T-helper 2 cell treated with Interferon-gamma antibody and Interleukin-4, amounts not matched to agents 5 μg/mL and 100 μg/mL, for 36 hours (primary cell): ENCODE data around the gene PTPRZ1.
A peak's percentile ranks its signal among the peaks of the same experiment; 100 is the strongest.

Experiments
- DNase-seq: peaks from one replicate; pipeline ENCODE4 v3.0.0; 2021; ENCODE audit warnings: low spot score
- H3K27ac Mint-ChIP-seq: one replicate; pipeline ENCODE4 v1.8.0; 2021; ENCODE audit warnings: mild to moderate bottlenecking, mixed read lengths
- H3K27me3 Mint-ChIP-seq: one replicate; pipeline ENCODE4 v1.8.0; 2021; ENCODE audit warnings: low read depth, mixed read lengths
- H3K36me3 Mint-ChIP-seq: one replicate; pipeline ENCODE4 v1.8.0; 2021; ENCODE audit warnings: low read depth, mixed read lengths
- H3K4me1 Mint-ChIP-seq: one replicate; pipeline ENCODE4 v1.8.0; 2021; ENCODE audit warnings: low read depth, mixed read lengths
- H3K4me3 Mint-ChIP-seq: one replicate; pipeline ENCODE4 v1.8.0; 2022; ENCODE audit warnings: mild to moderate bottlenecking, moderate library complexity, mixed read lengths
- H3K9me3 Mint-ChIP-seq: one replicate; pipeline ENCODE4 v1.8.0; 2021; ENCODE audit warnings: mixed read lengths

Gene PTPRZ1

GRCh38 chr7:121953601-121954000 is 80.6 kb downstream of the PTPRZ1 start:
- DNase-seq: no peak
- Mint-ChIP-seq H3K27ac (no peak overlapping the region), H3K4me1 (no peaks in the 10 kb centered on the region), H3K9me3 (no peaks in the 10 kb centered on the region), H3K27me3 (no peaks in the 10 kb centered on the region), H3K4me3 (no peak overlapping the region), H3K36me3 (no peaks in the 10 kb centered on the region)

GRCh38 chr7:121954803-121955202 is 81.8 kb downstream of the PTPRZ1 start:
- H3K9me3 Mint-ChIP-seq: no peaks in the 10 kb centered on the region
- no peak overlapping the region for H3K4me3 Mint-ChIP-seq
- H3K4me1 Mint-ChIP-seq: no peaks in the 10 kb centered on the region
- DNase-seq: no peak
- H3K27ac Mint-ChIP-seq: no peak overlapping the region
- no peaks in the 10 kb centered on the region for H3K27me3 Mint-ChIP-seq
- H3K36me3 Mint-ChIP-seq: no peaks in the 10 kb centered on the region

- Mint-ChIP-seq H3K36me3 (no peaks in the 10 kb centered on the region), H3K27ac (no peak overlapping the region), H3K9me3 (no peaks in the 10 kb centered on the region), H3K4me1 (no peaks in the 10 kb centered on the region), H3K27me3 (no peaks in the 10 kb centered on the region), H3K4me3 (no peak overlapping the region)
- no peak for DNase-seq
These were observed 84.7 kb downstream of the PTPRZ1 start for GRCh38 chr7:121957626-121958025.

GRCh38 chr7:121960678-121961077 is 87.7 kb downstream of the PTPRZ1 start:
- no peaks in the 10 kb centered on the region for H3K9me3 Mint-ChIP-seq

GRCh38 chr7:121961089-121961867 is 88.3 kb downstream of the PTPRZ1 start:
- Mint-ChIP-seq H3K4me3 (no peak overlapping the region), H3K4me1 (no peaks in the 10 kb centered on the region), H3K27ac (no peak overlapping the region), H3K9me3 (no peaks in the 10 kb centered on the region), H3K36me3 (no peaks in the 10 kb centered on the region), H3K27me3 (no peaks in the 10 kb centered on the region)
- DNase-seq: no peak

More at GRCh38 chr7:121960678-121961077, 87.7 kb downstream of the PTPRZ1 start:
- no peak overlapping the region for H3K4me3 Mint-ChIP-seq
- no peaks in the 10 kb centered on the region for H3K4me1 Mint-ChIP-seq
- no peaks in the 10 kb centered on the region for H3K27me3 Mint-ChIP-seq
- no peaks in the 10 kb centered on the region for H3K36me3 Mint-ChIP-seq
- DNase-seq: no peak
- no peak overlapping the region for H3K27ac Mint-ChIP-seq

GRCh38 chr7:121966276-121966934 is 93.4 kb downstream of the PTPRZ1 start:
- Mint-ChIP-seq H3K9me3 (no peaks in the 10 kb centered on the region), H3K36me3 (no peaks in the 10 kb centered on the region), H3K27ac (no peak overlapping the region), H3K27me3 (no peaks in the 10 kb centered on the region), H3K4me3 (no peak overlapping the region), H3K4me1 (no peaks in the 10 kb centered on the region)
- DNase-seq: no peak

- H3K36me3 Mint-ChIP-seq: no peaks in the 10 kb centered on the region
- no peaks in the 10 kb centered on the region for H3K27me3 Mint-ChIP-seq
These were observed 94.0 kb downstream of the PTPRZ1 start for GRCh38 chr7:121966935-121967332.

GRCh38 chr7:121985476-121986030 is 112.6 kb downstream of the PTPRZ1 start:
- Mint-ChIP-seq H3K4me3 (no peak overlapping the region), H3K9me3 (no peaks in the 10 kb centered on the region), H3K27ac (no peak overlapping the region), H3K36me3 (no peaks in the 10 kb centered on the region), H3K4me1 (no peaks in the 10 kb centered on the region), H3K27me3 (no peaks in the 10 kb centered on the region)
- DNase-seq: no peak

More at GRCh38 chr7:121966935-121967332, 94.0 kb downstream of the PTPRZ1 start:
- DNase-seq: no peak
- Mint-ChIP-seq H3K9me3 (no peaks in the 10 kb centered on the region), H3K4me1 (no peaks in the 10 kb centered on the region), H3K4me3 (no peak overlapping the region), H3K27ac (no peak overlapping the region)

GRCh38 chr7:121992068-121992467 is 119.1 kb downstream of the PTPRZ1 start:
- no peak overlapping the region for H3K4me3 Mint-ChIP-seq
- DNase-seq: no peak
- no peaks in the 10 kb centered on the region for H3K27me3 Mint-ChIP-seq
- no peaks in the 10 kb centered on the region for H3K4me1 Mint-ChIP-seq
- H3K9me3 Mint-ChIP-seq: no peaks in the 10 kb centered on the region
- H3K27ac Mint-ChIP-seq: no peak overlapping the region
- H3K36me3 Mint-ChIP-seq: no peaks in the 10 kb centered on the region

GRCh38 chr7:121994625-121995410 is 121.9 kb downstream of the PTPRZ1 start:
- DNase-seq: peak; percentile 14
- no peaks in the 10 kb centered on the region for H3K4me1 Mint-ChIP-seq
- no peak overlapping the region for H3K27ac Mint-ChIP-seq
- H3K9me3 Mint-ChIP-seq: no peaks in the 10 kb centered on the region
- H3K36me3 Mint-ChIP-seq: no peaks in the 10 kb centered on the region
- no peak overlapping the region for H3K4me3 Mint-ChIP-seq
- no peaks in the 10 kb centered on the region for H3K27me3 Mint-ChIP-seq

- H3K27me3 Mint-ChIP-seq: no peaks in the 10 kb centered on the region
- no peak overlapping the region for H3K27ac Mint-ChIP-seq
- H3K4me1 Mint-ChIP-seq: no peaks in the 10 kb centered on the region
- H3K4me3 Mint-ChIP-seq: no peak overlapping the region
- H3K9me3 Mint-ChIP-seq: no peaks in the 10 kb centered on the region
- no peak for DNase-seq
- no peaks in the 10 kb centered on the region for H3K36me3 Mint-ChIP-seq
These were observed 133.7 kb downstream of the PTPRZ1 start for GRCh38 chr7:122006687-122007086.

- no peak overlapping the region for H3K4me3 Mint-ChIP-seq
These were observed 137.2 kb downstream of the PTPRZ1 start for GRCh38 chr7:122010116-122010515.

GRCh38 chr7:122013065-122013464 is 140.1 kb downstream of the PTPRZ1 start:
- H3K27ac Mint-ChIP-seq: no peak overlapping the region
- H3K4me1 Mint-ChIP-seq: no peaks in the 10 kb centered on the region
- no peaks in the 10 kb centered on the region for H3K9me3 Mint-ChIP-seq
- H3K27me3 Mint-ChIP-seq: no peaks in the 10 kb centered on the region
- H3K4me3 Mint-ChIP-seq: no peak overlapping the region
- no peaks in the 10 kb centered on the region for H3K36me3 Mint-ChIP-seq
- DNase-seq: peak; percentile 10

More at GRCh38 chr7:122010116-122010515, 137.2 kb downstream of the PTPRZ1 start:
- Mint-ChIP-seq H3K9me3 (no peaks in the 10 kb centered on the region), H3K27me3 (no peaks in the 10 kb centered on the region), H3K36me3 (no peaks in the 10 kb centered on the region), H3K4me1 (no peaks in the 10 kb centered on the region), H3K27ac (no peak overlapping the region)
- DNase-seq: no peak

- DNase-seq: no peak
- no peaks in the 10 kb centered on the region for H3K9me3 Mint-ChIP-seq
- no peaks in the 10 kb centered on the region for H3K36me3 Mint-ChIP-seq
- H3K4me1 Mint-ChIP-seq: no peaks in the 10 kb centered on the region
- no peak overlapping the region for H3K4me3 Mint-ChIP-seq
- H3K27ac Mint-ChIP-seq: no peak overlapping the region
- H3K27me3 Mint-ChIP-seq: no peaks in the 10 kb centered on the region
These were observed 140.7 kb downstream of the PTPRZ1 start for GRCh38 chr7:122013630-122014029.
